A549 (cell line): Measurements from ENCODE around the gene PTPN1. TPM values are rescaled to one million over a fixed set of nuclear protein-coding genes. Genes with fewer than 3 reads are reported as not detected.

Experiments
- ATAC-seq, 2 experiments: fragments of 200-7000 bp in 1 of 2; fragments of >200 bp in 1 of 2; cut with Nextera tagmentation in 1 of 2; cut with Tn5 transposase in 1 of 2; 3 replicates each; pipeline versions ENCODE4 v1.8.0 to v1.9.1; 2018 to 2020; ENCODE audit warnings: mild to moderate bottlenecking in 1 of 2, moderate library complexity in 1 of 2
- CTCF ChIA-PET: fragments of 300-600 bp; sonication (Branson Sonifier 250); formaldehyde crosslinking; extraction: SDS; loops from one replicate; lab custom pipeline; 2021; ENCODE audit warnings: antibody characterized with exemption, inconsistent platforms; lab: Yijun Ruan, JAX
- POLR2A ChIA-PET: fragments of 350-600 bp; formaldehyde crosslinking; extraction: SDS; loops from one replicate; lab custom pipeline; 2021; ENCODE audit warnings: antibody characterized with exemption, inconsistent platforms; lab: Yijun Ruan, JAX
- DNase-seq, 2 experiments: peaks; one replicate each; pipeline versions ENCODE4 v3.0.0 to v3.0.0-alpha.2; 2011 to 2016; ENCODE audit warnings: low read depth in 1 of 2, low spot score in 1 of 2
- FAIRE-seq: peaks from 2 replicates; lab custom pipeline; 2011; peaks lifted over from hg19 to GRCh38; lab: Jason Lieb, UNC
- H3K27ac ChIP-seq, 2 experiments: fragments of >200 bp; sonication (Bioruptor Twin); formaldehyde crosslinking; 3 replicates each; pipeline ENCODE4 v1.5.1; 2016 to 2017
- H3K4me1 ChIP-seq: fragments of >200 bp; sonication (Bioruptor Twin); formaldehyde crosslinking; 3 replicates; pipeline ENCODE4 v1.6.1; 2016
- H3K4me2 ChIP-seq: fragments of >200 bp; sonication (Bioruptor Twin); formaldehyde crosslinking; 3 replicates; pipeline ENCODE4 v1.6.1; 2016
- H3K4me3 ChIP-seq: fragments of >200 bp; sonication (Bioruptor Twin); formaldehyde crosslinking; 3 replicates; pipeline ENCODE4 v1.5.1; 2016
- H3K9me3 ChIP-seq: fragments of >200 bp; sonication (Bioruptor Twin); formaldehyde crosslinking; 3 replicates; pipeline ENCODE4 v1.6.1; 2016
- ATOH8 ChIP-seq: fragments of 250-450 bp; sonication (Bioruptor Pico); IDR thresholded peaks from 2 replicates; pipeline ENCODE4 v1.5.0; 2020; ENCODE audit warnings: low read depth, mild to moderate bottlenecking, moderate library complexity
- CBX2 ChIP-seq: fragments of 200-600 bp; sonication (generic); IDR thresholded peaks from 2 replicates; pipeline ENCODE4 v1.6.1; 2016; ENCODE audit warnings: low read depth, mild to moderate bottlenecking, borderline replicate concordance
- CHD4 ChIP-seq: fragments of 200-600 bp; sonication (generic); IDR thresholded peaks from 2 replicates; pipeline ENCODE4 v1.6.1; 2016; ENCODE audit warnings: antibody characterized with exemption, mild to moderate bottlenecking, borderline replicate concordance
- CTCF ChIP-seq: fragments of >200 bp; sonication (Bioruptor Twin); formaldehyde crosslinking; IDR thresholded peaks from 3 replicates; pipeline ENCODE4 v1.5.1; 2016
- E2F6 ChIP-seq: IDR thresholded peaks from 2 replicates; pipeline ENCODE4 v1.6.1; 2012; ENCODE audit warnings: low read depth, borderline replicate concordance
- EP300 ChIP-seq, 2 experiments: fragments of >200 bp; sonication (Bioruptor Twin); formaldehyde crosslinking; IDR thresholded peaks; 2 replicates in 1 of 2; 3 replicates in 1 of 2; pipeline ENCODE4 v1.6.1; 2016 to 2017
- ESRRA ChIP-seq: fragments of 150-350 bp; IDR thresholded peaks from 2 replicates; pipeline ENCODE4 v1.6.1; 2014; ENCODE audit warnings: mild to moderate bottlenecking, low read length, borderline replicate concordance
- HDAC2 ChIP-seq: fragments of 200-600 bp; sonication (generic); IDR thresholded peaks from 2 replicates; pipeline ENCODE4 v1.6.1; 2016
- HOXB13 ChIP-seq: fragments of 250-450 bp; sonication (Bioruptor Pico); IDR thresholded peaks from 2 replicates; pipeline ENCODE4 v1.5.0; 2020; ENCODE audit warnings: low read depth, mild to moderate bottlenecking, moderate library complexity
- JUN ChIP-seq, 2 experiments: fragments of >200 bp; sonication (Bioruptor Twin); formaldehyde crosslinking; IDR thresholded peaks; 2 replicates in 1 of 2; 3 replicates in 1 of 2; pipeline ENCODE4 v1.6.1; 2016 to 2017
- JUNB ChIP-seq: fragments of >200 bp; sonication (Bioruptor Twin); formaldehyde crosslinking; IDR thresholded peaks from 2 replicates; pipeline ENCODE4 v1.6.1; 2016
- KDM5A ChIP-seq: fragments of 200-600 bp; sonication (generic); IDR thresholded peaks from 2 replicates; pipeline ENCODE4 v1.6.1; 2016; ENCODE audit warnings: antibody characterized with exemption, mild to moderate bottlenecking
- NFE2L2 ChIP-seq: fragments of 150-350 bp; conservative IDR thresholded peaks from 2 replicates; pipeline ENCODE4 v1.6.1; 2014; ENCODE audit warnings: low read length
- NPAS2 ChIP-seq: fragments of 250-450 bp; sonication (Bioruptor Pico); IDR thresholded peaks from 2 replicates; pipeline ENCODE4 v1.8.0; 2022; ENCODE audit warnings: mild to moderate bottlenecking, moderate library complexity, borderline replicate concordance
- PBX3 ChIP-seq: IDR thresholded peaks from 2 replicates; pipeline ENCODE4 v1.6.1; 2012
- PHF8 ChIP-seq: fragments of 200-600 bp; sonication (generic); IDR thresholded peaks from 2 replicates; pipeline ENCODE4 v1.6.1; 2016; ENCODE audit warnings: low read depth, mild to moderate bottlenecking, antibody characterized with exemption, moderate library complexity, borderline replicate concordance
- POLR2A ChIP-seq: IDR thresholded peaks from 2 replicates; pipeline ENCODE4 v1.6.1; 2012; ENCODE audit warnings: mild to moderate bottlenecking, low read length
- POLR2AphosphoS2 ChIP-seq: conservative IDR thresholded peaks from 2 replicates; pipeline ENCODE4 v1.6.1; 2012; ENCODE audit warnings: low read length, improper control_type of control experiment, inconsistent platforms
- RAD21 ChIP-seq, 2 experiments: fragments of >200 bp in 1 of 2; sonication (Bioruptor Twin) in 1 of 2; formaldehyde crosslinking in 1 of 2; IDR thresholded peaks in 1 of 2; conservative IDR thresholded peaks in 1 of 2; 2 replicates in 1 of 2; 3 replicates in 1 of 2; pipeline ENCODE4 v1.6.1; 2012 to 2018; ENCODE audit warnings: inconsistent platforms in 1 of 2
- SMC3 ChIP-seq: fragments of >200 bp; sonication (Bioruptor Twin); formaldehyde crosslinking; IDR thresholded peaks from 3 replicates; pipeline ENCODE4 v1.6.1; 2018; ENCODE audit warnings: inconsistent platforms
- SREBF2 ChIP-seq: fragments of 450-650 bp; IDR thresholded peaks from 2 replicates; pipeline ENCODE4 v1.6.1; 2014; ENCODE audit warnings: mild to moderate bottlenecking, moderate library complexity
- TFCP2L1 ChIP-seq: fragments of 250-450 bp; sonication (Bioruptor Pico); IDR thresholded peaks from 2 replicates; pipeline ENCODE4 v1.5.0; 2021; ENCODE audit warnings: mild to moderate bottlenecking
- ZC3H11A ChIP-seq: fragments of 450-650 bp; IDR thresholded peaks from 2 replicates; pipeline ENCODE4 v1.6.1; 2014; ENCODE audit warnings: antibody characterized with exemption, mild to moderate bottlenecking
- ZFP36 ChIP-seq: fragments of 450-650 bp; IDR thresholded peaks from 2 replicates; pipeline ENCODE4 v1.6.1; 2014; ENCODE audit warnings: borderline replicate concordance; ENCODE audit not compliant: partially characterized antibody
- ZSCAN20 ChIP-seq: fragments of 250-450 bp; sonication (Bioruptor Pico); IDR thresholded peaks from 2 replicates; pipeline ENCODE4 v1.8.0; 2022; ENCODE audit warnings: mild to moderate bottlenecking, moderate library complexity
- WGBS: methylation state at CpG from one replicate; pipeline ENCODE4 v1.1.6; 2017; ENCODE audit errors: missing lambda C conversion rate; 5-methylcytosine and 5-hydroxymethylcytosine counted together
- polyA plus RNA-seq, 4 experiments: library from polyadenylated mRNA; depleted of rRNA in 3 of 4; stranded (reverse); fragments of >200 nt; fragmentation: RNase III in 1 of 4; extraction: RNeasy Plus Mini Kit Qiagen cat#74134 plus additional on column Dnase treatment in 1 of 4; gene quantifications; 2 replicates in 3 of 4; 3 replicates in 1 of 4; pipeline ENCODE4 v1.2.3, GENCODE V29; 2011 to 2017

PTPN1 gene
- polyA plus RNA-seq, 2 of the 4 experiments (the other 2 are of a cell fraction), result 23.2 to 24.3 TPM

GRCh38 chr20:50604451-50604850, 94.3 kb downstream of the PTPN1 start:
- no peak overlapping the region for H3K27ac ChIP-seq
- ATAC-seq, result no peak
- POLR2A ChIA-PET, result no interaction called here
- TF ChIP-seq CBX2 (no peak), E2F6 (no peak), HOXB13 (CRISPR knock-in tag) (no peak), POLR2AphosphoS2 (no peak), NFE2L2 (no peak), ATOH8 (CRISPR knock-in tag) (no peak), EP300 (IDR thresholded peaks at IDR 0.05) (no peak)
- TF ChIP-seq, all 56 proteins: peak for 0
- no peak overlapping the region for H3K4me2 ChIP-seq
- WGBS, result 87% methylated on average over 6 of the region's 12 CpGs
- H3K4me3 ChIP-seq, result no peak overlapping the region
- no peaks in the 10 kb centered on the region for H3K4me1 ChIP-seq
- FAIRE-seq, result no peak
- DNase-seq, result no peak
- H3K9me3 ChIP-seq, result no peaks in the 10 kb centered on the region
- CTCF ChIA-PET, result interaction anchor here (1.0 to 2.6 kb wide), 3 partner anchors 16 to 419 kb away, joined by 3 to 13 read pairs (median 8); no protein-coding TSS in a partner anchor

GRCh38 chr20:50605136-50605535, 95.0 kb downstream of the PTPN1 start:
- CTCF ChIA-PET, result interaction anchor here (1.0 to 2.6 kb wide), 4 partner anchors 17 to 420 kb away, joined by 3 to 13 read pairs (median 4); no protein-coding TSS in a partner anchor
- FAIRE-seq (no peak), ATAC-seq (no peak), DNase-seq (no peak)
- H3K4me3 ChIP-seq, result no peak overlapping the region
- no peak overlapping the region for H3K27ac ChIP-seq
- H3K9me3 ChIP-seq, result no peaks in the 10 kb centered on the region
- TF ChIP-seq SREBF2 (no peak), NPAS2 (CRISPR knock-in tag) (no peak), TFCP2L1 (CRISPR knock-in tag) (no peak), NFE2L2 (no peak), EP300 (IDR thresholded peaks at IDR 0.05) (no peak), ZSCAN20 (CRISPR knock-in tag) (no peak), ESRRA (no peak), HOXB13 (CRISPR knock-in tag) (no peak), ZFP36 (no peak), SMC3 (no peak), CTCF (no peak)
- H3K4me2 ChIP-seq, result no peak overlapping the region
- WGBS, result 88% methylated on average over 5 of the region's 5 CpGs
- POLR2A ChIA-PET, result no interaction called here
- no peaks in the 10 kb centered on the region for H3K4me1 ChIP-seq

- ChIA-PET POLR2A (no interaction called here), CTCF (interaction anchor here (2.3 to 2.9 kb wide), 2 partner anchors 18 to 19 kb away, joined by 10 to 12 read pairs; no protein-coding TSS in a partner anchor)
- ATAC-seq (no peak), DNase-seq (no peak), FAIRE-seq (no peak)
- H3K4me3 ChIP-seq, result no peak overlapping the region
- no peak overlapping the region for H3K4me2 ChIP-seq
- no peaks in the 10 kb centered on the region for H3K4me1 ChIP-seq
- H3K27ac ChIP-seq, result no peak overlapping the region
- H3K9me3 ChIP-seq, result no peaks in the 10 kb centered on the region
- 75% methylated on average over 7 of the region's 9 CpGs for WGBS
- TF ChIP-seq PBX3 (no peak), JUNB (no peak), CTCF (no peak), NPAS2 (CRISPR knock-in tag) (no peak), HDAC2 (no peak), CHD4 (no peak), POLR2AphosphoS2 (no peak), RAD21 (conservative IDR thresholded peaks at IDR 0.05 in 1 of 2, IDR thresholded peaks at IDR 0.05 in 1 of 2) (no peak), ZC3H11A (no peak), PHF8 (no peak), ATOH8 (CRISPR knock-in tag) (no peak), POLR2A (no peak), TFCP2L1 (CRISPR knock-in tag) (no peak), JUN (IDR thresholded peaks at IDR 0.05) (no peak), KDM5A (no peak), SREBF2 (no peak)
Observed at GRCh38 chr20:50607436-50607835, 97.3 kb downstream of the PTPN1 start.
